H9 (cell line): ENCODE results near the gene TEX22. TPM values are rescaled to one million over a fixed set of nuclear protein-coding genes. Genes with fewer than 3 reads are reported as not detected.

Experiments used
- DNase-seq: peaks from one replicate; pipeline ENCODE4 v3.0.0-alpha.2; 2017
- H2AFZ ChIP-seq: one replicate; pipeline ENCODE4 v1.6.1; 2013; ENCODE audit warnings: mild to moderate bottlenecking, low read length, control low read depth, moderate library complexity
- H2AK5ac ChIP-seq: 2 replicates; pipeline ENCODE4 v1.6.1; 2013; ENCODE audit warnings: low read length, control low read depth, mixed read lengths; ENCODE audit not compliant: insufficient read length
- H2BK120ac ChIP-seq: one replicate; pipeline ENCODE4 v1.6.1; 2013; ENCODE audit warnings: low read depth, mild to moderate bottlenecking, low read length, control low read depth, inconsistent platforms; ENCODE audit not compliant: poor library complexity, severe bottlenecking
- H2BK12ac ChIP-seq: 2 replicates; pipeline ENCODE4 v1.6.1; 2013; ENCODE audit warnings: low read length, control low read depth, mixed read lengths, low read depth; ENCODE audit not compliant: insufficient read length
- H2BK15ac ChIP-seq: 2 replicates; pipeline ENCODE4 v1.6.1; 2013; ENCODE audit warnings: low read depth, low read length, control low read depth
- H2BK20ac ChIP-seq: one replicate; pipeline ENCODE4 v1.6.1; 2013; ENCODE audit warnings: low read depth, mild to moderate bottlenecking, low read length, control low read depth, inconsistent platforms; ENCODE audit not compliant: poor library complexity, severe bottlenecking
- H2BK5ac ChIP-seq: 2 replicates; pipeline ENCODE4 v1.6.1; 2013; ENCODE audit warnings: low read length, control low read depth, mixed read lengths; ENCODE audit not compliant: insufficient read length
- H3K14ac ChIP-seq: 2 replicates; pipeline ENCODE4 v1.6.1; 2013; ENCODE audit warnings: low read length, control low read depth; ENCODE audit not compliant: insufficient read depth
- H3K18ac ChIP-seq: 2 replicates; pipeline ENCODE4 v1.6.1; 2013; ENCODE audit warnings: low read depth, mild to moderate bottlenecking, mixed read lengths, low read length, control low read depth; ENCODE audit not compliant: insufficient read length
- H3K23ac ChIP-seq: 2 replicates; pipeline ENCODE4 v1.6.1; 2013; ENCODE audit warnings: low read length, control low read depth, mixed read lengths, low read depth; ENCODE audit not compliant: insufficient read length
- H3K23me2 ChIP-seq: 2 replicates; pipeline ENCODE4 v1.6.1; 2013; ENCODE audit warnings: low read depth, mild to moderate bottlenecking, mixed read lengths, low read length, control low read depth; ENCODE audit not compliant: insufficient read length, poor library complexity, severe bottlenecking
- H3K27ac ChIP-seq: 2 replicates; pipeline ENCODE4 v1.5.1; 2013; ENCODE audit warnings: low read length, control low read depth, mixed read lengths, low read depth; ENCODE audit not compliant: insufficient read length
- H3K27me3 ChIP-seq: 2 replicates; pipeline ENCODE4 v1.6.1; 2013; ENCODE audit warnings: low read length, control low read depth, inconsistent platforms; ENCODE audit not compliant: insufficient read depth
- H3K4ac ChIP-seq: 2 replicates; pipeline ENCODE4 v1.6.1; 2013; ENCODE audit warnings: low read depth, mild to moderate bottlenecking, control low read depth, inconsistent platforms, low read length, moderate library complexity
- H3K4me1 ChIP-seq: 2 replicates; pipeline ENCODE4 v1.6.1; 2013; ENCODE audit warnings: low read length, control low read depth, inconsistent platforms; ENCODE audit not compliant: insufficient read depth
- H3K4me2 ChIP-seq: 2 replicates; pipeline ENCODE4 v1.6.1; 2013; ENCODE audit warnings: low read length, control low read depth, mixed read lengths; ENCODE audit not compliant: insufficient read length, insufficient read depth
- H3K56ac ChIP-seq: 2 replicates; pipeline ENCODE4 v1.6.1; 2013; ENCODE audit warnings: low read depth, mild to moderate bottlenecking, mixed read lengths, low read length, control low read depth; ENCODE audit not compliant: insufficient read length
- H3K79me1 ChIP-seq: 2 replicates; pipeline ENCODE4 v1.6.1; 2013; ENCODE audit warnings: low read depth, mild to moderate bottlenecking, moderate library complexity, low read length, control low read depth, inconsistent platforms; ENCODE audit not compliant: insufficient read depth, poor library complexity, severe bottlenecking
- H3K79me2 ChIP-seq: 2 replicates; pipeline ENCODE4 v1.6.1; 2013; ENCODE audit warnings: low read length, control low read depth, inconsistent platforms; ENCODE audit not compliant: insufficient read depth
- H3K9ac ChIP-seq: 2 replicates; pipeline ENCODE4 v1.6.1; 2013; ENCODE audit warnings: low read length, control low read depth, mixed read lengths; ENCODE audit not compliant: insufficient read length; ENCODE audit errors: extremely low read depth
- H3K9me3 ChIP-seq: one replicate; pipeline ENCODE4 v1.6.1; 2013; ENCODE audit warnings: low read depth, low read length, inconsistent platforms; ENCODE audit not compliant: control insufficient read depth
- H3T11ph ChIP-seq: one replicate; pipeline ENCODE4 v1.6.1; 2013; ENCODE audit warnings: mild to moderate bottlenecking, low read length, control low read depth, inconsistent platforms
- H4K20me1 ChIP-seq: one replicate; pipeline ENCODE4 v1.6.1; 2013; ENCODE audit not compliant: control insufficient read depth, insufficient read length, insufficient read depth
- H4K5ac ChIP-seq: 2 replicates; pipeline ENCODE4 v1.6.1; 2013; ENCODE audit warnings: low read depth, mild to moderate bottlenecking, mixed read lengths, low read length, control low read depth; ENCODE audit not compliant: insufficient read length
- H4K8ac ChIP-seq: replicated peaks from 2 replicates; pipeline ENCODE4 v1.6.1; 2013; ENCODE audit warnings: low read length, control low read depth, mixed read lengths, low read depth; ENCODE audit not compliant: insufficient read length
- H4K91ac ChIP-seq: 2 replicates; pipeline ENCODE4 v1.6.1; 2013; ENCODE audit warnings: low read depth, mild to moderate bottlenecking, moderate library complexity, mixed read lengths, low read length, control low read depth; ENCODE audit not compliant: insufficient read length
- H3K27ac Mint-ChIP-seq, 3 experiments: 2 replicates in 2 of 3; 3 replicates in 1 of 3; pipeline ENCODE4 v1.8.0; 2020 to 2021; ENCODE audit warnings: mixed read lengths in 3 of 3, mild to moderate bottlenecking in 1 of 3, moderate library complexity in 1 of 3
- H3K27me3 Mint-ChIP-seq: 2 replicates; pipeline ENCODE4 v1.8.0; 2021; ENCODE audit warnings: low read depth, mild to moderate bottlenecking, moderate library complexity, mixed read lengths
- H3K36me3 Mint-ChIP-seq, 3 experiments: 2 replicates in 2 of 3; 3 replicates in 1 of 3; pipeline ENCODE4 v1.8.0; 2020 to 2021; ENCODE audit warnings: low read depth in 3 of 3, mixed read lengths in 3 of 3; ENCODE audit not compliant: insufficient read depth in 1 of 3
- H3K4me1 Mint-ChIP-seq, 2 experiments: 2 replicates each; pipeline ENCODE4 v1.8.0; 2020; ENCODE audit warnings: mixed read lengths in 2 of 2
- H3K4me3 Mint-ChIP-seq, 2 experiments: 2 replicates in 1 of 2; 3 replicates in 1 of 2; pipeline ENCODE4 v1.8.0; 2020 to 2021; ENCODE audit warnings: mild to moderate bottlenecking in 2 of 2, mixed read lengths in 2 of 2, moderate library complexity in 1 of 2
- H3K9me3 Mint-ChIP-seq, 2 experiments: 2 replicates in 1 of 2; 3 replicates in 1 of 2; pipeline ENCODE4 v1.8.0; 2020; ENCODE audit warnings: mild to moderate bottlenecking in 2 of 2, mixed read lengths in 2 of 2, moderate library complexity in 1 of 2
- CTCF ChIP-seq: fragments of 200-600 bp; sonication (generic); conservative IDR thresholded peaks from 3 replicates; pipeline ENCODE4 v1.8.0; 2021; ENCODE audit warnings: antibody characterized with exemption, mild to moderate bottlenecking
- WGBS: extraction: QIAGEN DNeasy Blood & Tissue Kit; methylation state at CpG from one replicate; pipeline ENCODE4 v1.1.7; 2013; ENCODE audit warnings: missing lambda C conversion rate, low lambda C conversion rate, mixed read lengths; ENCODE audit not compliant: insufficient read length; ENCODE audit errors: extremely low coverage; 5-methylcytosine and 5-hydroxymethylcytosine counted together
- total RNA-seq: library from RNA; stranded (reverse); gene quantifications from 2 replicates; pipeline ENCODE4 v1.2.1, GENCODE V29; 2021

Gene TEX22
- total RNA-seq, 1 experiment from 2014 or later: 0.83 TPM

GRCh38 chr14:105449276-105450122, 51.2 kb downstream of the TEX22 start:
- no peak for DNase-seq
- Mint-ChIP-seq H3K4me1 (no peaks in the 10 kb centered on the region), H3K27me3 (no peaks in the 10 kb centered on the region), H3K9me3 (no peaks in the 10 kb centered on the region), H3K36me3 (peaks cover 21 to 52% (median 44%) of the 10 kb centered on the region in 3 experiments; a peak in 6 of 7 replicates), H3K4me3 (no peak overlapping the region), H3K27ac (no peak overlapping the region; a peak in 1 of 7 replicates)
- no peak overlapping the region for H2AFZ ChIP-seq
- H3K4ac ChIP-seq: no peak overlapping the region
- H3K4me2 ChIP-seq: no peak overlapping the region
- no CpG with 5 or more reads among the region's 47 CpGs for WGBS
- no peak overlapping the region for H3T11ph ChIP-seq
- H3K9me3 ChIP-seq: no peaks in the 10 kb centered on the region
- no peak overlapping the region for H4K5ac ChIP-seq
- H2BK15ac ChIP-seq: no peak overlapping the region
- no peaks in the 10 kb centered on the region for H3K27me3 ChIP-seq
- no peak overlapping the region for H3K9ac ChIP-seq
- H2BK120ac ChIP-seq: no peak overlapping the region
- no peak for TF ChIP-seq CTCF
- no peak overlapping the region for H2BK12ac ChIP-seq
- H2BK5ac ChIP-seq: no peak overlapping the region
- no peaks in the 10 kb centered on the region for H3K79me1 ChIP-seq
- no peaks in the 10 kb centered on the region for H3K4me1 ChIP-seq
- no peak overlapping the region for H3K23ac ChIP-seq
- H3K27ac ChIP-seq: no peak overlapping the region
- H3K79me2 ChIP-seq: no peaks in the 10 kb centered on the region
- H4K20me1 ChIP-seq: no peaks in the 10 kb centered on the region
- no peak overlapping the region for H4K91ac ChIP-seq
- H3K14ac ChIP-seq: no peak overlapping the region
- no peak overlapping the region for H4K8ac ChIP-seq
- no peak overlapping the region for H2BK20ac ChIP-seq
- H2AK5ac ChIP-seq: no peak overlapping the region
- H3K18ac ChIP-seq: no peak overlapping the region
- no peaks in the 10 kb centered on the region for H3K23me2 ChIP-seq
- H3K56ac ChIP-seq: no peak overlapping the region
